HG03521 (cell line): ENCODE results near the gene TBCA.

Source experiments
- ATAC-seq: cut with Tn5 transposase; IDR thresholded peaks from one replicate; pipeline ENCODE4 v1.9.1; 2021; ENCODE audit warnings: mild to moderate bottlenecking, moderate library complexity; ENCODE audit not compliant: unreplicated experiment

The TBCA gene

GRCh38 chr5:77775790-77776553 is at the start of gene TBCA:
Gene TBCA, minus strand, starts transcription at chr5:77776339. Its CDS starts 82 bp downstream, at chr5:77776257.
- peak; percentile 91 for ATAC-seq

GRCh38 chr5:77824981-77825380 is 48.8 kb upstream of the TBCA start:
- ATAC-seq, result no peak

- ATAC-seq, result no peak
Observed at GRCh38 chr5:77816686-77817085, 40.5 kb upstream of the TBCA start.

GRCh38 chr5:77812926-77813589 is 36.9 kb upstream of the TBCA start:
- ATAC-seq, result no peak

- ATAC-seq, result no peak
Observed at GRCh38 chr5:77806213-77806843, 30.2 kb upstream of the TBCA start.

- ATAC-seq, result no peak
Observed at GRCh38 chr5:77798456-77798855, 22.3 kb upstream of the TBCA start.

GRCh38 chr5:77797136-77797535 is 21.0 kb upstream of the TBCA start:
- no peak for ATAC-seq

- no peak for ATAC-seq
Observed at GRCh38 chr5:77795846-77796245, 19.7 kb upstream of the TBCA start.

- no peak for ATAC-seq
Observed at GRCh38 chr5:77795268-77795667, 19.1 kb upstream of the TBCA start.

- ATAC-seq, result no peak
Observed at GRCh38 chr5:77791926-77792325, 15.8 kb upstream of the TBCA start.

- ATAC-seq, result no peak
Observed at GRCh38 chr5:77791356-77791755, 15.2 kb upstream of the TBCA start.

- no peak for ATAC-seq
Observed at GRCh38 chr5:77785229-77785628, 9.1 kb upstream of the TBCA start.

GRCh38 chr5:77784735-77785134 is 8.6 kb upstream of the TBCA start:
- ATAC-seq, result no peak

- ATAC-seq, result no peak
Observed at GRCh38 chr5:77781076-77781475, 4.9 kb upstream of the TBCA start.

- ATAC-seq, result no peak
Observed at GRCh38 chr5:77778881-77779438, 2.8 kb upstream of the TBCA start.

- no peak for ATAC-seq
Observed at GRCh38 chr5:77778398-77778797, 2.3 kb upstream of the TBCA start.

GRCh38 chr5:77777911-77778310 is 1.8 kb upstream of the TBCA start:
- no peak for ATAC-seq

GRCh38 chr5:77777281-77777892 is 1.2 kb upstream of the TBCA start:
- ATAC-seq, result no peak

GRCh38 chr5:77776554-77777206 is 541 bp upstream of the TBCA start:
- no peak for ATAC-seq

GRCh38 chr5:77774981-77775789 is 954 bp downstream of the TBCA start:
- no peak for ATAC-seq
